ENCODE data around the gene IL25. TPM values are rescaled to one million over a fixed set of nuclear protein-coding genes. Genes with fewer than 3 reads are reported as not detected.

Gene IL25
- total RNA-seq, 3 donors from 2014 or later (not counting 1 experiment from before 2014, with no cell fraction given) = not detected

DNA sequence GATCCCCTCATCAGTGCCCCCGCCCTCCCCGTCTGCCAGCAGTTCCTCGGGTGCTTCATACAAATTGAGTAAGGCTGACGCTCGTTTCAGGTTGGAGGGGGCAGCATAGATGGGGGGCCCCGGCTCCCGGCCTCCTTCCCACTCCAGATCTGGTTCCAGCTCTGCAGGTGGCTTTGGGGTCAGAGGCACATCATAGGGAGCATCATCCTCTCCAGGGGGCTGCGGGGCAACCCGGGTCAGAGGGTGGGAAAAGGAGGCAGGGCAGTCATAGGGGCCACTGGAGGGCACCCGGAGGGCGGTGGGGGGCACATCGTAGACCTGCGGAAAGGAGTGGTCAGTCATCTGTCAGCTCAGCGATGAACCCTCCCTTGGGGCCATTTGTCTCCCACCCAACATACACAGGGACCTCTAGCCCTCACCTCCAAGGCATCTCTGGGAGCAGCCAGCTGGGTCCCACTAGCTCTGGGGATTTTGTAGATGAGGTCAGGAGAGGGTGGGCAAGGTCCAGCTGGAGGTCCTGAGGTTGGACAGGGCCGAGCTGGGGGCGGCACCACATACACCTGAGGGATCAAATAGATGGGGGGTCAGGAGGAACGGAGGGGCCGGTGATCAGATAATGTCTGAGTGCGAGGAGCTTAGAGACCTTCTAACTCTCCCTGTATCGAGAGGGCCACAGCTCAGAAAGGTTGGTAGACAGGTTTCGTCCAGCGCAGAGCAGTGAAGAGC lies 12.7 kb upstream of the IL25 start:
- intact Hi-C loops (cut with micrococcal nuclease) = no loop called here
- ATAC-seq = no peak

GRCh38 chr14:23360496-23360895 lies 12.1 kb upstream of the IL25 start:
- DNase-seq (no peak), ATAC-seq (no peak)
- Mint-ChIP-seq H3K4me1 (no peaks in the 10 kb centered on the region), H3K36me3 (no peaks in the 10 kb centered on the region), H3K9me3 (no peaks in the 10 kb centered on the region), H3K27me3 (ENCODE audit: low read depth in 2 of 2) (peaks cover 12 to 16% of the 10 kb centered on the region in 2 donors), H3K27ac (no peak overlapping the region), H3K4me3 (no peak overlapping the region)
- TF ChIP-seq CTCF (IDR thresholded peaks at IDR 0.05) = no peak
- no peaks in the 10 kb centered on the region for H3K9me3 ChIP-seq (ENCODE audit: control insufficient read depth, insufficient read depth, low read length)
- H3K4me3 ChIP-seq (ENCODE audit: low read length) = no peak overlapping the region
- peaks cover 5% of the 10 kb centered on the region for H3K27me3 ChIP-seq (ENCODE audit: control insufficient read depth, insufficient read depth, low read length)
- WGBS (ENCODE audit: insufficient coverage) = 81% methylated on average over 11 of the region's 11 CpGs
- no peak overlapping the region for H3K27ac ChIP-seq (ENCODE audit: low read length)
- intact Hi-C loops (cut with micrococcal nuclease) = no loop called here
- H3K36me3 ChIP-seq (ENCODE audit: control insufficient read depth, insufficient read depth, low read length) = no peaks in the 10 kb centered on the region
- no peaks in the 10 kb centered on the region for H3K4me1 ChIP-seq (ENCODE audit: control insufficient read depth, insufficient read depth, low read length)

More for the DNA sequence above, 12.7 kb upstream of the IL25 start:
- 89% methylated on average over 22 of the region's 22 CpGs for WGBS (ENCODE audit: insufficient coverage)
- Mint-ChIP-seq H3K9me3 (no peaks in the 10 kb centered on the region), H3K36me3 (no peaks in the 10 kb centered on the region), H3K4me1 (no peaks in the 10 kb centered on the region), H3K4me3 (no peak overlapping the region), H3K27ac (no peak overlapping the region), H3K27me3 (ENCODE audit: low read depth in 2 of 2) (peaks cover 17 to 19% of the 10 kb centered on the region in 2 donors)
- H3K4me1 ChIP-seq (ENCODE audit: control insufficient read depth, insufficient read depth, low read length) = no peaks in the 10 kb centered on the region
- no peak for DNase-seq
- peaks cover 5% of the 10 kb centered on the region for H3K27me3 ChIP-seq (ENCODE audit: control insufficient read depth, insufficient read depth, low read length)
- no peaks in the 10 kb centered on the region for H3K9me3 ChIP-seq (ENCODE audit: control insufficient read depth, insufficient read depth, low read length)
- no peak overlapping the region for H3K4me3 ChIP-seq (ENCODE audit: low read length)
- no peak overlapping the region for H3K27ac ChIP-seq (ENCODE audit: low read length)
- no peak for TF ChIP-seq CTCF (IDR thresholded peaks at IDR 0.05)
- no peaks in the 10 kb centered on the region for H3K36me3 ChIP-seq (ENCODE audit: control insufficient read depth, insufficient read depth, low read length)

GRCh38 chr14:23361320-23361719 lies 11.3 kb upstream of the IL25 start:
- Mint-ChIP-seq H3K4me1 (no peaks in the 10 kb centered on the region), H3K9me3 (no peaks in the 10 kb centered on the region), H3K36me3 (no peaks in the 10 kb centered on the region), H3K27me3 (ENCODE audit: low read depth in 2 of 2) (peaks cover 11 to 13% of the 10 kb centered on the region in 2 donors), H3K27ac (no peak overlapping the region), H3K4me3 (no peak overlapping the region)
- intact Hi-C loops (cut with micrococcal nuclease) = no loop called here
- H3K9me3 ChIP-seq (ENCODE audit: control insufficient read depth, insufficient read depth, low read length) = no peaks in the 10 kb centered on the region
- TF ChIP-seq CTCF (IDR thresholded peaks at IDR 0.05) = no peak
- H3K4me3 ChIP-seq (ENCODE audit: low read length) = no peak overlapping the region
- no peaks in the 10 kb centered on the region for H3K36me3 ChIP-seq (ENCODE audit: control insufficient read depth, insufficient read depth, low read length)
- H3K27me3 ChIP-seq (ENCODE audit: control insufficient read depth, insufficient read depth, low read length) = peaks cover 5% of the 10 kb centered on the region
- H3K4me1 ChIP-seq (ENCODE audit: control insufficient read depth, insufficient read depth, low read length) = no peaks in the 10 kb centered on the region
- no peak for DNase-seq
- no peak overlapping the region for H3K27ac ChIP-seq (ENCODE audit: low read length)
- no peak for ATAC-seq

GRCh38 chr14:23361763-23362162 lies 10.8 kb upstream of the IL25 start:
- TF ChIP-seq CTCF (IDR thresholded peaks at IDR 0.05) = no peak
- Histone ChIP-seq H3K9me3 (ENCODE audit: control insufficient read depth, insufficient read depth, low read length) (no peaks in the 10 kb centered on the region), H3K36me3 (ENCODE audit: control insufficient read depth, insufficient read depth, low read length) (no peaks in the 10 kb centered on the region), H3K4me3 (ENCODE audit: low read length) (no peak overlapping the region), H3K4me1 (ENCODE audit: control insufficient read depth, insufficient read depth, low read length) (no peaks in the 10 kb centered on the region), H3K27me3 (ENCODE audit: control insufficient read depth, insufficient read depth, low read length) (peaks cover 5% of the 10 kb centered on the region), H3K27ac (ENCODE audit: low read length) (no peak overlapping the region)
- no peaks in the 10 kb centered on the region for H3K4me1 Mint-ChIP-seq
- intact Hi-C loops (cut with micrococcal nuclease) = no loop called here
- no peaks in the 10 kb centered on the region for H3K36me3 Mint-ChIP-seq
- peaks cover 13 to 16% of the 10 kb centered on the region in 2 donors for H3K27me3 Mint-ChIP-seq (ENCODE audit: low read depth in 2 of 2)
- no peak for DNase-seq
- no peak overlapping the region for H3K27ac Mint-ChIP-seq
- ATAC-seq = no peak
- 97% methylated on average over 4 of the region's 6 CpGs for WGBS (ENCODE audit: insufficient coverage)
- H3K4me3 Mint-ChIP-seq = no peak overlapping the region
- no peaks in the 10 kb centered on the region for H3K9me3 Mint-ChIP-seq

Measured in natural killer cell (primary cell).